CD14-positive monocyte (primary cell): Measurements from ENCODE around the gene TSPAN10. TPM values are rescaled to one million over a fixed set of nuclear protein-coding genes. Genes with fewer than 3 reads are reported as not detected.

Source experiments
- DNase-seq, 3 donors: peaks; one replicate each; pipeline ENCODE4 v3.0.0-alpha.2; 2011 to 2022
- H2AFZ ChIP-seq: 2 replicates; pipeline ENCODE4 v1.6.0; 2012; ENCODE audit warnings: mild to moderate bottlenecking, low read depth, low read length, inconsistent platforms; ENCODE audit not compliant: insufficient read depth, poor library complexity, severe bottlenecking
- H3K27ac ChIP-seq, 2 donors: 1 replicate in 1 of 2; 2 replicates in 1 of 2; pipeline ENCODE4 v1.5.1; 2012 to 2013; ENCODE audit warnings: low read length in 2 of 2, control low read depth in 1 of 2, inconsistent platforms in 1 of 2, low read depth in 1 of 2, mild to moderate bottlenecking in 1 of 2
- H3K27me3 ChIP-seq, 2 donors: one replicate each; pipeline versions ENCODE4 v1.6.0 to v1.6.1; 2011 to 2013; ENCODE audit warnings: low read length in 2 of 2; ENCODE audit not compliant: control insufficient read depth in 2 of 2, insufficient read depth in 2 of 2
- H3K36me3 ChIP-seq, 2 donors: replicated peaks in 1 of 2; 1 replicate in 1 of 2; 2 replicates in 1 of 2; pipeline versions ENCODE4 v1.5.1 to v1.6.1; 2012 to 2013; ENCODE audit warnings: low read length in 2 of 2, control low read depth in 1 of 2, inconsistent platforms in 1 of 2, mild to moderate bottlenecking in 1 of 2; ENCODE audit not compliant: insufficient read depth in 2 of 2, control insufficient read depth in 1 of 2
- H3K4me1 ChIP-seq, 2 donors: 1 replicate in 1 of 2; 2 replicates in 1 of 2; pipeline versions ENCODE4 v1.5.1 to v1.6.1; 2012 to 2013; ENCODE audit warnings: low read length in 2 of 2, control low read depth in 1 of 2, inconsistent platforms in 1 of 2, mild to moderate bottlenecking in 1 of 2, moderate library complexity in 1 of 2; ENCODE audit not compliant: insufficient read depth in 2 of 2, control insufficient read depth in 1 of 2
- H3K4me2 ChIP-seq: replicated peaks from 2 replicates; pipeline ENCODE3; 2012; ENCODE audit warnings: low read length, moderate library complexity, mild to moderate bottlenecking; ENCODE audit not compliant: poor library complexity, severe bottlenecking; ENCODE audit errors: extremely low read depth
- H3K4me3 ChIP-seq, 3 experiments: fragments of 200-600 bp in 1 of 3; sonication (generic) in 1 of 3; replicated peaks in 1 of 3; 1 replicate in 2 of 3; 2 replicates in 1 of 3; pipeline ENCODE4 v1.5.1; 2011 to 2013; ENCODE audit warnings: low read length in 3 of 3, mild to moderate bottlenecking in 3 of 3, control low read depth in 2 of 3, low read depth in 2 of 3, inconsistent platforms in 1 of 3, moderate library complexity in 1 of 3
- H3K79me2 ChIP-seq: 2 replicates; pipeline ENCODE4 v1.6.0; 2012; ENCODE audit warnings: mild to moderate bottlenecking, control low read depth, inconsistent platforms, low read length, moderate library complexity; ENCODE audit not compliant: insufficient read depth
- H3K9ac ChIP-seq: 2 replicates; pipeline ENCODE4 v1.6.0; 2017; ENCODE audit warnings: low read length, mild to moderate bottlenecking; ENCODE audit not compliant: insufficient read depth, poor library complexity, severe bottlenecking
- H3K9me3 ChIP-seq, 2 donors: replicated peaks in 1 of 2; 1 replicate in 1 of 2; 2 replicates in 1 of 2; pipeline versions ENCODE4 v1.5.1 to v1.6.1; 2012 to 2013; ENCODE audit warnings: low read length in 2 of 2, control low read depth in 1 of 2; ENCODE audit not compliant: control insufficient read depth in 1 of 2, insufficient read depth in 1 of 2
- H4K20me1 ChIP-seq: 2 replicates; pipeline ENCODE4 v1.6.0; 2012; ENCODE audit warnings: mild to moderate bottlenecking, low read length, control low read depth, moderate library complexity; ENCODE audit not compliant: insufficient read depth
- H3K27ac Mint-ChIP-seq, 7 donors: one replicate each; pipeline ENCODE4 v1.8.0; 2020; ENCODE audit warnings: mild to moderate bottlenecking in 7 of 7, mixed read lengths in 7 of 7, moderate library complexity in 6 of 7, inconsistent platforms in 2 of 7
- H3K27me3 Mint-ChIP-seq, 3 donors: one replicate each; pipeline ENCODE4 v1.8.0; 2021 to 2022; ENCODE audit warnings: low read depth in 3 of 3, mild to moderate bottlenecking in 3 of 3, mixed read lengths in 3 of 3, moderate library complexity in 3 of 3, inconsistent platforms in 1 of 3
- H3K36me3 Mint-ChIP-seq, 2 donors: one replicate each; pipeline ENCODE4 v1.8.0; 2020; ENCODE audit warnings: mixed read lengths in 2 of 2, inconsistent platforms in 1 of 2, mild to moderate bottlenecking in 1 of 2
- H3K4me1 Mint-ChIP-seq: one replicate; pipeline ENCODE4 v1.8.0; 2020; ENCODE audit warnings: mild to moderate bottlenecking, mixed read lengths
- H3K4me3 Mint-ChIP-seq, 2 donors: one replicate each; pipeline ENCODE4 v1.8.0; 2020; ENCODE audit warnings: mild to moderate bottlenecking in 2 of 2, mixed read lengths in 2 of 2, moderate library complexity in 1 of 2
- H3K9me3 Mint-ChIP-seq, 7 donors: one replicate each; pipeline ENCODE4 v1.8.0; 2020 to 2022; ENCODE audit warnings: mixed read lengths in 7 of 7, mild to moderate bottlenecking in 6 of 7, moderate library complexity in 6 of 7, inconsistent platforms in 2 of 7
- WGBS: methylation state at CpG from one replicate; pipeline ENCODE4 v1.1.5; 2013; ENCODE audit warnings: missing lambda C conversion rate; ENCODE audit not compliant: insufficient coverage; 5-methylcytosine and 5-hydroxymethylcytosine counted together
- intact Hi-C, 2 donors: fragments of 100-400 bp; cut with micrococcal nuclease; formaldehyde crosslinking; loops; one replicate each; pipeline versions ENCODE4 v1.15.0 to v1.15.1; 2023
- polyA plus RNA-seq, 3 donors: library from polyadenylated mRNA; depleted of rRNA in 1 of 3; unstranded in 2 of 3; stranded (reverse) in 1 of 3; fragments of 300-500 nt in 2 of 3; fragments of >200 nt in 1 of 3; fragmentation: Illumina TruSeq in 2 of 3; gene quantifications; 1 replicate in 2 of 3; 2 replicates in 1 of 3; pipeline ENCODE4 v1.2.3, GENCODE V29; 2012 to 2021
- TF ChIP-seq, protein P1 (sequence below): fragments of 200-600 bp; IDR thresholded peaks from one replicate; pipeline ENCODE4 v1.8.0; 2022; ENCODE audit warnings: antibody characterized with exemption, mild to moderate bottlenecking

Gene TSPAN10
- polyA plus RNA-seq, 3 donors = not detected

DNA sequence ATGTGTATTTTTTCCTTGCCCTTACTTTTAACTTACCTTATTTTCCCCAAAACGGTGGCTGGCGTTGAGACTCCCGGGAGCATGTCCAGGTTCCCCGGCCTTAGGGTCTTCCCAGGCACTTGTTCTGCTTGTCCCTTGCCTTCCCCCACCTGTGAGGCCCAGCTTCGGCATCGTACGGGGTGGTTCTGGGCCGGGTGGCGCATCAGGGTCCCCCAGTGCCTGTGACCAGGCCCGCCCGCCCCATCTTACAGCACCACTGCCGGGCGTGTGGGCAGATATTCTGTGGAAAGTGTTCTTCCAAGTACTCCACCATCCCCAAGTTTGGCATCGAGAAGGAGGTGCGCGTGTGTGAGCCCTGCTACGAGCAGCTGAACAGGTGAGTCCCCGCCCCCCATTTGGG lies 54.2 kb downstream of the TSPAN10 start:
- Histone ChIP-seq H3K79me2 (peaks cover 49% of the 10 kb centered on the region), H2AFZ (no peak overlapping the region), H3K27me3 (no peaks in the 10 kb centered on the region), H3K9me3 (no peaks in the 10 kb centered on the region), H3K27ac (no peak overlapping the region), H3K9ac (no peak overlapping the region), H4K20me1 (peaks cover 100% of the 10 kb centered on the region), H3K36me3 (peaks cover 98 to 100% of the 10 kb centered on the region in 2 donors), H3K4me2 (no peak overlapping the region), H3K4me3 (no peak overlapping the region), H3K4me1 (no peaks in the 10 kb centered on the region)
- Mint-ChIP-seq H3K27me3 (no peaks in the 10 kb centered on the region), H3K36me3 (peaks cover 64 to 97% of the 10 kb centered on the region in 2 donors), H3K27ac (peak overlapping the region in 1 of 7 donors; percentile 42), H3K4me3 (peak overlapping the region in 1 of 2 donors; percentile 27), H3K9me3 (no peaks in the 10 kb centered on the region), H3K4me1 (no peaks in the 10 kb centered on the region)
- TF ChIP-seq, protein P1, sequence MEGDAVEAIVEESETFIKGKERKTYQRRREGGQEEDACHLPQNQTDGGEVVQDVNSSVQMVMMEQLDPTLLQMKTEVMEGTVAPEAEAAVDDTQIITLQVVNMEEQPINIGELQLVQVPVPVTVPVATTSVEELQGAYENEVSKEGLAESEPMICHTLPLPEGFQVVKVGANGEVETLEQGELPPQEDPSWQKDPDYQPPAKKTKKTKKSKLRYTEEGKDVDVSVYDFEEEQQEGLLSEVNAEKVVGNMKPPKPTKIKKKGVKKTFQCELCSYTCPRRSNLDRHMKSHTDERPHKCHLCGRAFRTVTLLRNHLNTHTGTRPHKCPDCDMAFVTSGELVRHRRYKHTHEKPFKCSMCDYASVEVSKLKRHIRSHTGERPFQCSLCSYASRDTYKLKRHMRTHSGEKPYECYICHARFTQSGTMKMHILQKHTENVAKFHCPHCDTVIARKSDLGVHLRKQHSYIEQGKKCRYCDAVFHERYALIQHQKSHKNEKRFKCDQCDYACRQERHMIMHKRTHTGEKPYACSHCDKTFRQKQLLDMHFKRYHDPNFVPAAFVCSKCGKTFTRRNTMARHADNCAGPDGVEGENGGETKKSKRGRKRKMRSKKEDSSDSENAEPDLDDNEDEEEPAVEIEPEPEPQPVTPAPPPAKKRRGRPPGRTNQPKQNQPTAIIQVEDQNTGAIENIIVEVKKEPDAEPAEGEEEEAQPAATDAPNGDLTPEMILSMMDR = no peak
- 95% methylated on average over 12 of the region's 18 CpGs for WGBS
- intact Hi-C loops = no loop called here
- DNase-seq = no peak

DNA sequence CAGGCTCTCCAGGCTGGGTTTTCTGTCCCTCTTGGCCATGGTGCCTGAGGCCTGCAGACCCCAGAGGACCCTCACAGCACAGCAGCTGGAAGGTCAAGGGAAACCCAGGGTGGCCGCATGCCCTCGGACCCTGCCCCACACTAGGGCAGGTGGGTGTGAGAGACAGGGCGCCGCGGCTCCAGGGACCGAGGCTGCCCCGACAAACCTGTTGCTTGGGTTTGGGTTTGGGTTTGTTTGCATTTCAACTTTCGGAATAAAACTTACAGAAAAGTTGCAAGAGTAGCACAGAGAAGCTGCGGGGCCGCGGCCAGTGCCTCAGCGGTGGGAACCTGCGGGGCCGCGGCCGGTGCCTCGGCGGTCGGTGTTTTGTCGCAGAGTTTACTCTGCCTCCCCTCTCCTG lies 54.6 kb downstream of the TSPAN10 start:
- DNase-seq = no peak
- intact Hi-C loops = no loop called here
- Histone ChIP-seq H3K36me3 (peaks cover 98 to 100% of the 10 kb centered on the region in 2 donors), H3K9me3 (no peaks in the 10 kb centered on the region), H2AFZ (no peak overlapping the region), H3K4me2 (no peak overlapping the region), H4K20me1 (peaks cover 100% of the 10 kb centered on the region), H3K4me1 (no peaks in the 10 kb centered on the region), H3K4me3 (no peak overlapping the region), H3K79me2 (peaks cover 45% of the 10 kb centered on the region), H3K27ac (no peak overlapping the region), H3K27me3 (no peaks in the 10 kb centered on the region), H3K9ac (no peak overlapping the region)
- Mint-ChIP-seq H3K27me3 (no peaks in the 10 kb centered on the region), H3K4me3 (no peak overlapping the region), H3K4me1 (no peaks in the 10 kb centered on the region), H3K36me3 (peaks cover 64 to 98% of the 10 kb centered on the region in 2 donors), H3K27ac (no peak overlapping the region), H3K9me3 (no peaks in the 10 kb centered on the region)
- 95% methylated on average over 20 of the region's 20 CpGs for WGBS
- TF ChIP-seq, protein P1 = no peak
